GM18873 (cell line): Measurements from ENCODE around the gene ERMARD.

Experiments
- ATAC-seq: cut with Tn5 transposase; IDR thresholded peaks from one replicate; pipeline ENCODE4 v1.9.1; 2021; ENCODE audit warnings: mild to moderate bottlenecking, moderate library complexity, moderate number of reproducible peaks; ENCODE audit not compliant: unreplicated experiment, low FRiP score

The ERMARD gene

GRCh38 chr6:169816054-169816453 is 64.6 kb downstream of the ERMARD start:
- no peak for ATAC-seq

GRCh38 chr6:169816975-169817374 is 65.6 kb downstream of the ERMARD start:
- no peak for ATAC-seq

GRCh38 chr6:169820358-169820757 is 68.9 kb downstream of the ERMARD start:
- ATAC-seq, result no peak

GRCh38 chr6:169824021-169824420 is 72.6 kb downstream of the ERMARD start:
- ATAC-seq, result no peak

- ATAC-seq, result no peak
Observed at GRCh38 chr6:169824848-169825557, 73.6 kb downstream of the ERMARD start.

- no peak for ATAC-seq
Observed at GRCh38 chr6:169825558-169826225, 74.3 kb downstream of the ERMARD start.

GRCh38 chr6:169826697-169827096 is 75.3 kb downstream of the ERMARD start:
- ATAC-seq, result no peak

- no peak for ATAC-seq
Observed at GRCh38 chr6:169827290-169827717, 75.9 kb downstream of the ERMARD start.

- no peak for ATAC-seq
Observed at GRCh38 chr6:169828176-169828575, 76.8 kb downstream of the ERMARD start.

GRCh38 chr6:169829786-169830185 is 78.4 kb downstream of the ERMARD start:
- ATAC-seq, result no peak

GRCh38 chr6:169830876-169831275 is 79.5 kb downstream of the ERMARD start:
- ATAC-seq, result no peak
